ENCODE measurements around the gene KRTAP3-1. TPM values are rescaled to one million over a fixed set of nuclear protein-coding genes. Genes with fewer than 3 reads are reported as not detected.

The KRTAP3-1 gene
- not detected in 2 replicates for total RNA-seq (2013; cell fraction: nucleolus; rRNA removed)
- not detected in 2 replicates for total RNA-seq (2014; rRNA removed)
- not detected in 2 replicates for total RNA-seq (2014; rRNA removed; fragmentation: Illumina TruSeq; extraction: Trizol)
- total RNA-seq (2021) = not detected in 2 replicates
- polyA plus RNA-seq (2011; ENCODE audit: low read depth) = not detected
- polyA plus RNA-seq (2011; rRNA removed) = not detected in 2 replicates
- not detected in 2 replicates for polyA plus RNA-seq (2011; cell fraction: cytosol; rRNA removed)
- polyA plus RNA-seq (2011; cell fraction: nucleus; rRNA removed) = not detected in 2 replicates
- polyA plus RNA-seq (2012) = not detected in 2 replicates
- not detected in 2 replicates for polyA plus RNA-seq (2014; fragmentation: Illumina TruSeq; extraction: Trizol)
- polyA plus RNA-seq (2014; fragmentation: Nextera tagmentation; extraction: Ambion mirVana) = not detected
- polyA plus RNA-seq (2014; rRNA removed) = not detected in 2 replicates
- not detected for polyA plus RNA-seq (2016; fragmentation: Nextera tagmentation; extraction: Ambion mirVana)
- polyA minus RNA-seq (2011; rRNA and poly(A)+ RNA removed) = not detected in 2 replicates
- polyA minus RNA-seq (2011; cell fraction: cytosol; rRNA and poly(A)+ RNA removed) = not detected in 2 replicates
- not detected in 2 replicates for polyA minus RNA-seq (2011; cell fraction: nucleus; rRNA and poly(A)+ RNA removed)
- not detected for Bru-seq, nascent RNA
- BruChase-seq, experiment 1, labeled RNA remaining after a 6-hour chase = not detected
- not detected for BruChase-seq, experiment 2, labeled RNA remaining after a 2-hour chase
- long read RNA-seq, experiment 1 = 0 reads
- long read RNA-seq, experiment 2 = 0 reads

- in situ Hi-C loops (cut with MboI) = no loop called here
- CTCF ChIA-PET = no interaction called here
- no TSS peak for BruUV-seq (replicated peaks)
Measured at GRCh38 chr17:41008811-41009210, at the start of gene KRTAP3-1. KRTAP3-1 (minus strand) TSS chr17:41009128; CDS start chr17:41009074, 54 bp downstream.

More at GRCh38 chr17:41008811-41009210, at the start of gene KRTAP3-1:
- 45% methylated on average over 8 of the region's 8 CpGs for WGBS (ENCODE audit: insufficient coverage, insufficient replicate concordance, low lambda C conversion rate, missing lambda C conversion rate)
- Histone ChIP-seq H3K4me1 (ENCODE audit: control insufficient read depth, insufficient read depth, low read length) (no peaks in the 10 kb centered on the region), H3K79me2 (ENCODE audit: control insufficient read depth, insufficient read depth, low read length) (no peaks in the 10 kb centered on the region), H3K27ac (ENCODE audit: control insufficient read depth, insufficient read depth) (no peak within 1 kb of the TSS), H3K9me3 (replicated peaks; ENCODE audit: control insufficient read depth, insufficient read depth, low read length) (no peaks in the 10 kb centered on the region), H3K9ac (ENCODE audit: control insufficient read depth, insufficient read depth, low read length) (no peak within 1 kb of the TSS), H4K20me1 (ENCODE audit: control insufficient read depth, insufficient read depth) (no peaks in the 10 kb centered on the region), H3K27me3 (replicated peaks in 1 of 2; ENCODE audit: control insufficient read depth in 2 of 2, insufficient read depth in 2 of 2, low read length in 1 of 2) (peaks cover 0 to 3% of the 10 kb centered on the region in 2 experiments; a peak in 2 of 4 replicates), H2AFZ (ENCODE audit: control insufficient read depth, low read depth, low read length) (no peak within 1 kb of the TSS), H3K4me2 (ENCODE audit: control insufficient read depth, insufficient read depth) (no peak within 1 kb of the TSS), H3K4me3 (no peak within 1 kb of the TSS), H3K36me3 (ENCODE audit: control insufficient read depth in 2 of 2, insufficient read depth in 2 of 2, low read length in 1 of 2) (no peaks in the 10 kb centered on the region)
- no peak for DNase-seq (ENCODE audit: low read depth, low spot score)
- POLR2A ChIA-PET = no interaction called here
- TF ChIP-seq RCOR1 (conservative IDR thresholded peaks at IDR 0.05; ENCODE audit: low read depth, low read length) (no peak), BCL3 (IDR thresholded peaks at IDR 0.05; ENCODE audit: borderline replicate concordance, insufficient read depth, low read depth, low read length, poor library complexity, severe bottlenecking) (no peak), MYC (IDR thresholded peaks at IDR 0.05; ENCODE audit: insufficient read depth, insufficient read length, insufficient replicate concordance, low read length, severe bottlenecking) (no peak), ZNF687 (IDR thresholded peaks at IDR 0.05) (no peak), IRF3 (IDR thresholded peaks at IDR 0.05) (no peak), CEBPB (IDR thresholded peaks at IDR 0.05; ENCODE audit: borderline replicate concordance in 1 of 2, low read depth in 2 of 2, low read length in 2 of 2) (no peak), ZBTB33 (IDR thresholded peaks at IDR 0.05) (no peak), ZZZ3 (IDR thresholded peaks at IDR 0.05; ENCODE audit: control insufficient read depth, insufficient read length, low read depth) (no peak)
- SMC1A ChIA-PET (ENCODE audit: uncharacterized antibody, unreplicated experiment) = no interaction called here
- RAD21 ChIA-PET (ENCODE audit: unreplicated experiment) = no interaction called here
- no peak for FAIRE-seq
- intact Hi-C loops (cut with micrococcal nuclease; ENCODE audit: unreplicated experiment) = no loop called here
- ATAC-seq = no peak

Measured in GM12878 (cell line).